IMR-90 (cell line): Measurements from ENCODE around the gene RAI1. TPM values are rescaled to one million over a fixed set of nuclear protein-coding genes. Genes with fewer than 3 reads are reported as not detected.

Experiments used
- ATAC-seq: fragments of 200-7000 bp; cut with Tn5 transposase; 2 replicates; pipeline ENCODE4 v1.9.1; 2020; ENCODE audit warnings: low read depth, mild to moderate bottlenecking, moderate library complexity
- BruUV-seq: library from RNA; stranded (reverse); fragments of 400-500 nt; replicated peaks from 2 replicates; lab custom pipeline; 2021; lab: Mats Ljungman, UMichigan
- CTCF ChIA-PET: fragments of 300-600 bp; formaldehyde crosslinking; extraction: SDS; loops from one replicate; lab custom pipeline; 2021; ENCODE audit warnings: antibody characterized with exemption; lab: Yijun Ruan, JAX
- POLR2A ChIA-PET: fragments of 300-600 bp; sonication (Branson Sonifier 250); formaldehyde crosslinking; loops from one replicate; lab custom pipeline; 2022; ENCODE audit warnings: antibody characterized with exemption; ENCODE audit not compliant: unreplicated experiment; lab: Charles Lee
- DNase-seq: peaks from one replicate; pipeline ENCODE4 v3.0.0; 2013
- H2AFZ ChIP-seq: replicated peaks from 2 replicates; pipeline ENCODE3; 2013; ENCODE audit warnings: low read length, mild to moderate bottlenecking; ENCODE audit not compliant: poor library complexity
- H2AK5ac ChIP-seq: 2 replicates; pipeline ENCODE4 v1.6.1; 2013; ENCODE audit warnings: low read depth, low read length, inconsistent platforms
- H2AK9ac ChIP-seq: replicated peaks from 2 replicates; pipeline ENCODE3; 2013; ENCODE audit warnings: mild to moderate bottlenecking, low read depth, low read length, moderate library complexity; ENCODE audit not compliant: poor library complexity
- H2BK120ac ChIP-seq: 2 replicates; pipeline ENCODE4 v1.6.1; 2013; ENCODE audit warnings: low read depth, low read length, inconsistent platforms
- H2BK15ac ChIP-seq: 3 replicates; pipeline ENCODE4 v1.6.1; 2013; ENCODE audit warnings: low read depth, low read length, inconsistent platforms
- H2BK20ac ChIP-seq: 2 replicates; pipeline ENCODE4 v1.6.1; 2013; ENCODE audit warnings: low read depth, mild to moderate bottlenecking, inconsistent platforms, low read length, moderate library complexity
- H2BK5ac ChIP-seq: 2 replicates; pipeline ENCODE4 v1.6.1; 2013; ENCODE audit warnings: mild to moderate bottlenecking, low read depth, low read length, inconsistent platforms; ENCODE audit not compliant: poor library complexity, severe bottlenecking
- H3K14ac ChIP-seq: replicated peaks from 2 replicates; pipeline ENCODE4 v1.6.1; 2013; ENCODE audit warnings: low read depth, low read length, inconsistent platforms
- H3K18ac ChIP-seq: 2 replicates; pipeline ENCODE4 v1.6.1; 2013; ENCODE audit warnings: low read depth, low read length, control low read depth
- H3K23ac ChIP-seq: 2 replicates; pipeline ENCODE4 v1.6.1; 2013; ENCODE audit warnings: low read depth, low read length, inconsistent platforms
- H3K27ac ChIP-seq: 2 replicates; pipeline ENCODE4 v1.5.1; 2013; ENCODE audit warnings: mild to moderate bottlenecking, control low read depth, low read length; ENCODE audit not compliant: insufficient read depth
- H3K27me3 ChIP-seq: 2 replicates; pipeline ENCODE4 v1.6.1; 2013; ENCODE audit warnings: low read length; ENCODE audit not compliant: control insufficient read depth, insufficient read depth
- H3K36me3 ChIP-seq: 2 replicates; pipeline ENCODE4 v1.6.1; 2013; ENCODE audit warnings: low read length, mixed read lengths; ENCODE audit not compliant: control insufficient read depth, insufficient read depth
- H3K4ac ChIP-seq: 2 replicates; pipeline ENCODE4 v1.6.1; 2013; ENCODE audit warnings: low read depth, low read length, inconsistent platforms
- H3K4me1 ChIP-seq: 2 replicates; pipeline ENCODE4 v1.6.1; 2013; ENCODE audit warnings: low read length, mixed read lengths; ENCODE audit not compliant: control insufficient read depth, insufficient read depth
- H3K4me2 ChIP-seq: 2 replicates; pipeline ENCODE4 v1.6.1; 2013; ENCODE audit warnings: low read depth, mild to moderate bottlenecking, control low read depth, low read length, moderate library complexity
- H3K4me3 ChIP-seq: 2 replicates; pipeline ENCODE4 v1.5.1; 2013; ENCODE audit warnings: low read depth, mild to moderate bottlenecking, control low read depth, low read length, moderate library complexity; ENCODE audit not compliant: insufficient read depth
- H3K56ac ChIP-seq: 2 replicates; pipeline ENCODE4 v1.6.1; 2013; ENCODE audit warnings: low read length, inconsistent platforms; ENCODE audit not compliant: insufficient read depth; ENCODE audit errors: extremely low read depth
- H3K79me1 ChIP-seq, 2 experiments: 2 replicates each; pipeline ENCODE4 v1.6.1; 2013; ENCODE audit warnings: low read length in 2 of 2, inconsistent platforms in 1 of 2, low read depth in 1 of 2
- H3K9ac ChIP-seq: 2 replicates; pipeline ENCODE4 v1.6.1; 2013; ENCODE audit warnings: low read depth, low read length, control low read depth
- H3K9me1 ChIP-seq: 2 replicates; pipeline ENCODE4 v1.6.1; 2013; ENCODE audit warnings: low read length, inconsistent platforms; ENCODE audit not compliant: insufficient read depth
- H3K9me3 ChIP-seq: 2 replicates; pipeline ENCODE4 v1.6.1; 2013; ENCODE audit warnings: low read length; ENCODE audit not compliant: control insufficient read depth, insufficient read depth
- H4K20me1 ChIP-seq: 2 replicates; pipeline ENCODE4 v1.6.1; 2013; ENCODE audit warnings: low read length, inconsistent platforms; ENCODE audit not compliant: insufficient read depth
- H4K5ac ChIP-seq: 2 replicates; pipeline ENCODE4 v1.6.1; 2013; ENCODE audit warnings: mild to moderate bottlenecking, low read depth, low read length, control low read depth
- H4K8ac ChIP-seq, 2 experiments: 2 replicates each; pipeline ENCODE4 v1.6.1; 2013; ENCODE audit warnings: low read depth in 2 of 2, low read length in 2 of 2, control low read depth in 1 of 2, inconsistent platforms in 1 of 2
- H4K91ac ChIP-seq: 2 replicates; pipeline ENCODE4 v1.6.1; 2013; ENCODE audit warnings: low read depth, low read length, inconsistent platforms; ENCODE audit not compliant: insufficient read depth
- CHD1 ChIP-seq: IDR thresholded peaks from 2 replicates; pipeline ENCODE4 v1.6.1; 2012; ENCODE audit warnings: low read depth, low read length, improper control_type of control experiment
- FOS ChIP-seq: fragments of 150-350 bp; IDR thresholded peaks from 2 replicates; pipeline ENCODE4 v1.6.1; 2016; ENCODE audit warnings: low read depth, low read length
- MAFK ChIP-seq: IDR thresholded peaks from 2 replicates; pipeline ENCODE4 v1.6.1; 2012; ENCODE audit warnings: low read depth, low read length, improper control_type of control experiment
- MXI1 ChIP-seq: IDR thresholded peaks from 2 replicates; pipeline ENCODE4 v1.6.1; 2012; ENCODE audit warnings: low read depth, mild to moderate bottlenecking, low read length, moderate library complexity, borderline replicate concordance
- NFE2L2 ChIP-seq: fragments of 150-350 bp; IDR thresholded peaks from 2 replicates; pipeline ENCODE4 v1.6.1; 2016; ENCODE audit warnings: low read depth, mild to moderate bottlenecking, low read length
- RAD21 ChIP-seq: IDR thresholded peaks from 2 replicates; pipeline ENCODE4 v1.6.1; 2012; ENCODE audit warnings: low read length, improper control_type of control experiment
- RCOR1 ChIP-seq: IDR thresholded peaks from 2 replicates; pipeline ENCODE4 v1.6.1; 2012; ENCODE audit warnings: mild to moderate bottlenecking, low read length, improper control_type of control experiment; ENCODE audit not compliant: insufficient replicate concordance
- RFX5 ChIP-seq: IDR thresholded peaks from 2 replicates; pipeline ENCODE4 v1.8.0; 2012; ENCODE audit warnings: low read depth, mild to moderate bottlenecking, low read length, moderate library complexity
- SMC3 ChIP-seq: fragments of 150-350 bp; IDR thresholded peaks from 2 replicates; pipeline ENCODE4 v1.6.1; 2016; ENCODE audit warnings: low read depth, mild to moderate bottlenecking, antibody characterized with exemption, low read length, moderate library complexity
- WGBS, 2 experiments: methylation state at CpG; one replicate each; pipeline versions ENCODE4 v1.1.5 to v1.1.7; 2013; ENCODE audit warnings: missing lambda C conversion rate in 2 of 2; ENCODE audit not compliant: insufficient read length in 1 of 2; ENCODE audit errors: extremely low coverage in 2 of 2; 5-methylcytosine and 5-hydroxymethylcytosine counted together
- dilution Hi-C: fragments of 300-500 bp; cut with HindIII; formaldehyde crosslinking; loops from one replicate; pipeline ENCODE4 v1.14.3; 2018; ENCODE audit warnings: low sequenced_read_pairs; ENCODE audit not compliant: unreplicated experiment
- in situ Hi-C: fragments of 300-500 bp; cut with MboI; formaldehyde crosslinking; loops from 3 replicates; pipeline ENCODE4 v1.14.3; 2019; ENCODE audit warnings: low sequenced_read_pairs, inconsistent platforms, mixed read lengths
- intact Hi-C: fragments of 100-400 bp; cut with micrococcal nuclease; formaldehyde crosslinking; loops from 2 replicates; pipeline ENCODE4 v1.10.0; 2022
- polyA plus RNA-seq, 3 experiments: library from polyadenylated mRNA; depleted of rRNA; stranded (reverse); fragments of >200 nt; gene quantifications; 2 replicates each; pipeline ENCODE4 v1.2.3, GENCODE V29; 2012; ENCODE audit warnings: low replicate concordance in 1 of 3
- total RNA-seq: library from RNA; depleted of rRNA; stranded (reverse); fragments of >200 nt; gene quantifications from 2 replicates; pipeline ENCODE4 v1.2.3, GENCODE V29; 2012
- TF ChIP-seq, protein P1 (sequence below): fragments of 150-350 bp; IDR thresholded peaks from 2 replicates; pipeline ENCODE4 v1.6.1; 2016; ENCODE audit warnings: low read depth, mild to moderate bottlenecking, low read length, moderate library complexity, borderline replicate concordance
- TF ChIP-seq, protein P2 (sequence below): conservative IDR thresholded peaks from 2 replicates; pipeline ENCODE4 v1.5.1; 2012; ENCODE audit warnings: mild to moderate bottlenecking, low read depth, low read length, improper control_type of control experiment
- TF ChIP-seq, protein P3 (sequence below): fragments of 150-350 bp; IDR thresholded peaks from 2 replicates; pipeline ENCODE4 v1.6.1; 2017; ENCODE audit warnings: mild to moderate bottlenecking, antibody characterized with exemption, low read length, low read depth

RAI1 gene
- total and polyA plus RNA-seq, 2 of the 4 experiments (the other 2 are of a cell fraction): 1.8 to 10.5 TPM

DNA sequence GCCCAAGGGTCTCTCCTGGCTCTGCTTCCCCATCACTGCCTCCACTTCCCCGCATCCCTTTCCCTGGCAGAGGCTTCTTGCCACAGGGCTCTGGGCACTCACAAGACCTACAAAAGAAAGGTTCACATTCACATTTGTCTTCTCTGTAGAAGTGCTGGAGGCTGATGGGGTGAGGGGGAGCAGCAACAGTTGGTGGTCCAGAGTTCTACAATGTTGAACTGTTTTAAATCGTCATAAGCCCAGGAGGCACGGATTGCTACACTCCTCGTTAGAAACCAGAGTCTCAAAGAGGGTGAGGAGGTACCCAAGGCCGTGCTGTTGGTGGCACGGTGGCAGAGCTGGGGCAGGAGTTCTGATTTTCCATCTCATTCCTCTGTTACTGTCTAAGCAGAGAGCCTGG, 5.8 kb upstream of the RAI1 start:
- no TSS peak for BruUV-seq
- Histone ChIP-seq H2BK120ac (no peak overlapping the region), H4K91ac (no peak overlapping the region), H3K9ac (no peak overlapping the region), H3K9me3 (no peaks in the 10 kb centered on the region), H3K4me1 (peaks cover 4% of the 10 kb centered on the region; the same call in 1 of the 2 replicates), H3K56ac (no peak overlapping the region), H2AFZ (no peak overlapping the region), H2BK20ac (no peak overlapping the region), H2AK9ac (no peak overlapping the region), H3K27ac (no peak overlapping the region), H3K18ac (no peak overlapping the region), H3K4ac (no peak overlapping the region), H2AK5ac (no peak overlapping the region), H3K27me3 (peaks cover 4% of the 10 kb centered on the region), H4K5ac (no peak overlapping the region), H3K79me1 (no peaks in the 10 kb centered on the region), H3K23ac (no peak overlapping the region), H3K9me1 (no peaks in the 10 kb centered on the region), H4K8ac (no peak overlapping the region), H2BK5ac (no peak overlapping the region), H4K20me1 (peaks cover 5% of the 10 kb centered on the region; the same call in 1 of the 2 replicates), H3K14ac (no peak overlapping the region), H3K4me2 (no peak overlapping the region), H2BK15ac (no peak overlapping the region), H3K4me3 (no peak overlapping the region), H3K36me3 (no peaks in the 10 kb centered on the region)
- intact Hi-C loops (no loop called here), in situ Hi-C loops (loop anchor here (5.0 kb wide), 1 partner anchor 182 kb away; no protein-coding TSS in a partner anchor), dilution Hi-C loops (no loop called here)
- CTCF ChIA-PET: no interaction called here
- WGBS, 2 experiments: 72% methylated on average over 2 of the region's 6 CpGs; no CpG with 5 or more reads in 1 of the 2 experiments
- no peak for ATAC-seq
- DNase-seq: no peak
- TF ChIP-seq, protein P1, sequence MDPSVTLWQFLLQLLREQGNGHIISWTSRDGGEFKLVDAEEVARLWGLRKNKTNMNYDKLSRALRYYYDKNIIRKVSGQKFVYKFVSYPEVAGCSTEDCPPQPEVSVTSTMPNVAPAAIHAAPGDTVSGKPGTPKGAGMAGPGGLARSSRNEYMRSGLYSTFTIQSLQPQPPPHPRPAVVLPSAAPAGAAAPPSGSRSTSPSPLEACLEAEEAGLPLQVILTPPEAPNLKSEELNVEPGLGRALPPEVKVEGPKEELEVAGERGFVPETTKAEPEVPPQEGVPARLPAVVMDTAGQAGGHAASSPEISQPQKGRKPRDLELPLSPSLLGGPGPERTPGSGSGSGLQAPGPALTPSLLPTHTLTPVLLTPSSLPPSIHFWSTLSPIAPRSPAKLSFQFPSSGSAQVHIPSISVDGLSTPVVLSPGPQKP: no peak
- TF ChIP-seq, protein P2, sequence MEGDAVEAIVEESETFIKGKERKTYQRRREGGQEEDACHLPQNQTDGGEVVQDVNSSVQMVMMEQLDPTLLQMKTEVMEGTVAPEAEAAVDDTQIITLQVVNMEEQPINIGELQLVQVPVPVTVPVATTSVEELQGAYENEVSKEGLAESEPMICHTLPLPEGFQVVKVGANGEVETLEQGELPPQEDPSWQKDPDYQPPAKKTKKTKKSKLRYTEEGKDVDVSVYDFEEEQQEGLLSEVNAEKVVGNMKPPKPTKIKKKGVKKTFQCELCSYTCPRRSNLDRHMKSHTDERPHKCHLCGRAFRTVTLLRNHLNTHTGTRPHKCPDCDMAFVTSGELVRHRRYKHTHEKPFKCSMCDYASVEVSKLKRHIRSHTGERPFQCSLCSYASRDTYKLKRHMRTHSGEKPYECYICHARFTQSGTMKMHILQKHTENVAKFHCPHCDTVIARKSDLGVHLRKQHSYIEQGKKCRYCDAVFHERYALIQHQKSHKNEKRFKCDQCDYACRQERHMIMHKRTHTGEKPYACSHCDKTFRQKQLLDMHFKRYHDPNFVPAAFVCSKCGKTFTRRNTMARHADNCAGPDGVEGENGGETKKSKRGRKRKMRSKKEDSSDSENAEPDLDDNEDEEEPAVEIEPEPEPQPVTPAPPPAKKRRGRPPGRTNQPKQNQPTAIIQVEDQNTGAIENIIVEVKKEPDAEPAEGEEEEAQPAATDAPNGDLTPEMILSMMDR: no peak
- TF ChIP-seq MXI1 (no peak), CHD1 (no peak), RFX5 (no peak), SMC3 (no peak), NFE2L2 (no peak), MAFK (no peak), FOS (no peak), RAD21 (no peak), RCOR1 (no peak)
- TF ChIP-seq, protein P3, sequence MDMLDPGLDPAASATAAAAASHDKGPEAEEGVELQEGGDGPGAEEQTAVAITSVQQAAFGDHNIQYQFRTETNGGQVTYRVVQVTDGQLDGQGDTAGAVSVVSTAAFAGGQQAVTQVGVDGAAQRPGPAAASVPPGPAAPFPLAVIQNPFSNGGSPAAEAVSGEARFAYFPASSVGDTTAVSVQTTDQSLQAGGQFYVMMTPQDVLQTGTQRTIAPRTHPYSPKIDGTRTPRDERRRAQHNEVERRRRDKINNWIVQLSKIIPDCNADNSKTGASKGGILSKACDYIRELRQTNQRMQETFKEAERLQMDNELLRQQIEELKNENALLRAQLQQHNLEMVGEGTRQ: no peak
- POLR2A ChIA-PET: no interaction called here
